ENCODE data around the gene RAB1B.

RAB1B gene

GRCh38 chr11:66321606-66322005, 53.2 kb downstream of the RAB1B start:
- DNase-seq (ENCODE audit: low read depth in 2 of 2), result no peak

GRCh38 chr11:66322732-66323427, 54.4 kb downstream of the RAB1B start:
- DNase-seq (ENCODE audit: low read depth in 2 of 2), result no peak

DNA sequence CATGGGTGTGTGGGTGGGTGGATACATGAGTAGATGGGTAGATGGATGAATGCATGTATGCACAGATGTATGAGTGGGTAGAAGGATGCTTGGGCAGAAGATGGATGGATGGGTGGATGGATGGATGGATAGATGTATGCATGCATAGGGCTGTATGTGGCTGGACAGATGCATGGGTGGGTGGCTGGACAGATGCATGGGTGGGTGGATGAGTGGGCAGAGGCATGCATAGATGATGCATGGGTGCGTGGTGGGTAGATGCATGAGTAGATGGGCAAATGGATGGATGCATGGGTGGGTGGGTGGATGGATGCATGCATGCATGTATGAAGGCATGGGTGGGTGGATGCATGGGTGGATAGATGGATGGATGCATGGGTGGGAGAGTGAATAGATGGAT, 55.2 kb downstream of the RAB1B start:
- no peak for DNase-seq (ENCODE audit: low read depth in 2 of 2)

DNA sequence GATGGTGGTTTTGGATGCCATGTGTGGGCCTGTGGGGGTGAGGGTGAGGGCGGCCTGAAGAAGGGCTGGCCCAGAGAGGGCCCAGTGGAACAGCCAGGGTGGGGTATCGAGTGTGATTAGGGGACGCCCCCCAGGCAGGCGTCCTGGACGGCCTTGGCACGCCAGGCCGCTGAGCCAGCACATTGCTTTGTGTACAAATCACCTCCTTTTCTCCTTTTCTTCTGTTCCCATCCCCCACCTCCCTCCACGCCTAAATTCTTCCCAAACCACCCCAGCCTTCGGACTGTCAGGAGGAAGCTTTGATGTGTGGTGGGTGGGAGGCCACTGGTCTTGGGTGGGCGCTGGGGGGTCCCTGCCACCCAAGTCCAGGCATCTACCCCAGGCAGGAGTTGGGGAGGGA, 56.2 kb downstream of the RAB1B start:
- no peak for DNase-seq (ENCODE audit: low read depth in 2 of 2)

DNA sequence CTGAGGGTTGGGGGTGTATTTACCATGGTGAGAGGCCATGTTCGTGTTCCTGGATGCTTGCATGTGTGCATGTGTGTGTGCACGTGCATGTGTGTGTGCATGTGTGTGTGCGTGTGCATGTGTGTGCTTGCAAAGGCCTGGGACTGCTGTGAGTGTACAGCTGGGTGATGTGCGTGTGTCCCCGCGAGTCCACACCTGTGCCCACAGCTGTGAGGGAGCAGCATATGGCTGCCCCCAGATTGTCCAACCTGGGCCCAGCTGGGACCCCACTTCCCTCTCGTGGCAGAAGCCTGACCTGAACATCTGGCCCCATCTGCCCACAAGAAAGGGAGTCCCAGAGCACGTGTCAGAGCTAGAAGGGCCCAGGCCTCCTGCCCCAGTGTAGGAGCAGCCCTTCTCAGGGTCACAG, 56.8 kb downstream of the RAB1B start:
- no peak for DNase-seq (ENCODE audit: low read depth in 2 of 2)

DNA sequence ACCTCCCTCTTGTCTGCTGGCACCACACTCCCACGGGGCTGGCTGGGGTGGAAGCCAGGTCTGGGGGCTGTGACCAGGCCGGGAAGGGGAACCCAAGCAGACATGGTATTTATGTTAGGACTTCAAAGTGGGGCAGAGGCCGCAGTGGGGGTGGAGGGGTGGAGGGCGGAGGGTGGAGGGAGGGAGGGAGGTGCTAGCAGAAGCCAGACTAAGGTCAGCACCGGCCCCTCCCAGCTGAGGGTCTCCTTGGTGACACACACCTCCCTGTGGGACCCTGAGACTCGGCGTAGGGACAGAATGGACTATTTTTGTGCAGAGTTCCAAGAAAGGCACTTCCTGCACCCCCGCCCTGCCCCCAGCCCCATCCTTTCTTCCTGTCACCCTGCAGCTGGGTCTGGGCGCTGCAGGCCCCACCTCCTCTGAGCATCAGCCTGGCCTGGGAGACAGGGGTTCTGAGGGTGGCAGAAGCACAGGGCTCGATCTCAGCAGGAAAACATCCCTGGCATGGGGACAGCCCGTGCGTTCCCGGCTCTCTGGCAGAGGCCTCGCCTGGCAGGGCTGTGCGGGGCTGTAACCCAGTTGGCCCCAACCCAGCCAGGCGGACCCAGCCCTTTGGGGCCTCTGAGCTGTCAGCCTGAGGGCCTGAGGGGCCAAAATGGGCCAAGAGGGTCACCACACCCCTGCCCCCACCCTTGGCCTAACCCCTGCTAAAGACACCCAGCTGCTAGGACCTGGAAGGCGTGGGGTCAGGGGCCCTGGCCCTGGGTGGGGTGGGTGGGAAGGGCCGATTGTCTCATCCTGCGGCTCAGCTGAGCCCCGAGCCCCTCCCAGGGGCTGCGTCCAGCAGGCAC, 58.0 kb downstream of the RAB1B start:
- peak in 1 of 2 donors; percentile 39 for DNase-seq (ENCODE audit: low read depth in 2 of 2)

All from stimulated activated CD8-positive, alpha-beta memory T cell treated with anti-CD3 and anti-CD28 coated beads, Interleukin-7, amount 100 ng/mL, for 4 hours (primary cell).